Neuronal stem cell (in vitro differentiated cells): ENCODE results near the gene FAM168A.

Experiments
- DNase-seq: peaks from one replicate; pipeline ENCODE4 v3.0.0-alpha.2; 2013; ENCODE audit warnings: low spot score
- H2AFZ ChIP-seq: one replicate; pipeline ENCODE4 v1.6.1; 2013; ENCODE audit warnings: mild to moderate bottlenecking, low read length, inconsistent platforms
- H2AK5ac ChIP-seq: 2 replicates; pipeline ENCODE4 v1.6.1; 2013; ENCODE audit warnings: low read depth, mild to moderate bottlenecking, inconsistent platforms, low read length, moderate library complexity, mixed read lengths
- H2BK120ac ChIP-seq: 2 replicates; pipeline ENCODE4 v1.6.1; 2013; ENCODE audit warnings: low read depth, mild to moderate bottlenecking, inconsistent platforms, low read length, moderate library complexity, mixed read lengths
- H2BK12ac ChIP-seq: one replicate; pipeline ENCODE4 v1.6.1; 2013; ENCODE audit warnings: low read length, inconsistent platforms
- H2BK15ac ChIP-seq: 2 replicates; pipeline ENCODE4 v1.6.1; 2013; ENCODE audit warnings: mild to moderate bottlenecking, low read length, inconsistent platforms, mixed read lengths
- H2BK5ac ChIP-seq: one replicate; pipeline ENCODE4 v1.6.1; 2013; ENCODE audit warnings: inconsistent platforms, mild to moderate bottlenecking, low read length, moderate library complexity
- H3K14ac ChIP-seq: one replicate; pipeline ENCODE4 v1.6.1; 2013; ENCODE audit warnings: low read length, inconsistent platforms
- H3K18ac ChIP-seq: 2 replicates; pipeline ENCODE4 v1.6.1; 2013; ENCODE audit warnings: low read length, inconsistent platforms
- H3K23ac ChIP-seq: 2 replicates; pipeline ENCODE4 v1.6.1; 2013; ENCODE audit warnings: low read depth, mild to moderate bottlenecking, mixed read lengths, low read length, inconsistent platforms; ENCODE audit not compliant: poor library complexity
- H3K27ac ChIP-seq: replicated peaks from 3 replicates; pipeline ENCODE4 v1.5.1; 2013; ENCODE audit warnings: low read length, inconsistent platforms
- H3K27me3 ChIP-seq, 3 experiments: 2 replicates each; pipeline ENCODE4 v1.6.1; 2013; ENCODE audit warnings: low read length in 3 of 3, mild to moderate bottlenecking in 2 of 3, inconsistent platforms in 1 of 3, low read depth in 1 of 3, mixed read lengths in 1 of 3, moderate library complexity in 1 of 3; ENCODE audit not compliant: control insufficient read depth in 3 of 3, insufficient read depth in 3 of 3
- H3K36me3 ChIP-seq, 2 donors: replicated peaks in 1 of 2; 2 replicates each; pipeline ENCODE4 v1.6.1; 2013; ENCODE audit warnings: low read length in 2 of 2; ENCODE audit not compliant: control insufficient read depth in 2 of 2, insufficient read depth in 2 of 2
- H3K4ac ChIP-seq: 2 replicates; pipeline ENCODE4 v1.6.1; 2013; ENCODE audit warnings: inconsistent platforms, mild to moderate bottlenecking, low read length, moderate library complexity
- H3K4me1 ChIP-seq, 2 donors: 1 replicate in 1 of 2; 2 replicates in 1 of 2; pipeline ENCODE4 v1.6.1; 2013; ENCODE audit warnings: low read length in 2 of 2, low read depth in 1 of 2; ENCODE audit not compliant: control insufficient read depth in 2 of 2, insufficient read depth in 1 of 2
- H3K4me2 ChIP-seq: one replicate; pipeline ENCODE4 v1.6.1; 2013; ENCODE audit warnings: mild to moderate bottlenecking, low read length, inconsistent platforms; ENCODE audit not compliant: insufficient read depth, poor library complexity, severe bottlenecking
- H3K4me3 ChIP-seq, 2 donors: 2 replicates each; pipeline ENCODE4 v1.5.1; 2013; ENCODE audit warnings: low read length in 2 of 2, mild to moderate bottlenecking in 2 of 2, inconsistent platforms in 1 of 2, moderate library complexity in 1 of 2
- H3K79me1 ChIP-seq: one replicate; pipeline ENCODE4 v1.6.1; 2013; ENCODE audit warnings: low read depth, mild to moderate bottlenecking, inconsistent platforms, low read length, moderate library complexity
- H3K9ac ChIP-seq: one replicate; pipeline ENCODE4 v1.6.1; 2013; ENCODE audit warnings: mild to moderate bottlenecking, low read depth, low read length, inconsistent platforms; ENCODE audit not compliant: poor library complexity
- H3K9me3 ChIP-seq, 2 donors: replicated peaks in 1 of 2; 2 replicates each; pipeline versions ENCODE3 to v1.6.1; 2013; ENCODE audit warnings: low read length in 2 of 2, mild to moderate bottlenecking in 2 of 2, inconsistent platforms in 1 of 2, low read depth in 1 of 2, mixed read lengths in 1 of 2, moderate library complexity in 1 of 2; ENCODE audit not compliant: control insufficient read depth in 2 of 2, insufficient read depth in 1 of 2
- H4K8ac ChIP-seq: one replicate; pipeline ENCODE4 v1.6.1; 2013; ENCODE audit warnings: low read depth, mild to moderate bottlenecking, inconsistent platforms, low read length, moderate library complexity
- H4K91ac ChIP-seq: one replicate; pipeline ENCODE4 v1.6.1; 2013; ENCODE audit warnings: low read length, low read depth, mild to moderate bottlenecking, inconsistent platforms; ENCODE audit not compliant: poor library complexity
- WGBS, 2 donors: extraction: QIAGEN DNeasy Blood & Tissue Kit; methylation state at CpG; one replicate each; pipeline ENCODE4 v1.1.7; 2013; ENCODE audit warnings: missing lambda C conversion rate in 2 of 2, mixed read lengths in 1 of 2; ENCODE audit not compliant: insufficient read length in 2 of 2, insufficient replicate concordance in 1 of 2; ENCODE audit errors: extremely low coverage in 2 of 2; 5-methylcytosine and 5-hydroxymethylcytosine counted together

FAM168A gene

GRCh38 chr11:73404506-73405145 is 193.3 kb downstream of the FAM168A start:
- Histone ChIP-seq H3K79me1 (no peaks in the 10 kb centered on the region), H2BK5ac (no peak overlapping the region), H2AK5ac (no peak overlapping the region), H3K27ac (no peak overlapping the region), H4K8ac (no peak overlapping the region), H3K4me3 (no peak overlapping the region), H4K91ac (no peak overlapping the region), H2AFZ (no peak overlapping the region), H3K14ac (no peak overlapping the region), H3K9ac (no peak overlapping the region), H3K18ac (no peak overlapping the region), H2BK15ac (no peak overlapping the region), H3K36me3 (peaks cover 26 to 69% of the 10 kb centered on the region in 2 donors), H3K27me3 (no peaks in the 10 kb centered on the region), H3K4ac (no peak overlapping the region), H2BK120ac (no peak overlapping the region), H3K9me3 (no peaks in the 10 kb centered on the region), H3K4me2 (no peak overlapping the region), H3K4me1 (peaks cover 0 to 14% of the 10 kb centered on the region in 2 donors), H3K23ac (no peak overlapping the region), H2BK12ac (no peak overlapping the region)
- no CpG with 5 or more reads among the region's 5 CpGs for WGBS, 2 donors
- no peak for DNase-seq

GRCh38 chr11:73404048-73404447 is 193.9 kb downstream of the FAM168A start:
- Histone ChIP-seq H3K79me1 (no peaks in the 10 kb centered on the region), H2BK120ac (no peak overlapping the region), H3K4me3 (no peak overlapping the region), H2BK15ac (no peak overlapping the region), H3K9me3 (no peaks in the 10 kb centered on the region), H2BK12ac (no peak overlapping the region), H3K9ac (no peak overlapping the region), H4K91ac (no peak overlapping the region), H3K23ac (no peak overlapping the region), H3K4ac (no peak overlapping the region), H3K14ac (no peak overlapping the region), H3K27ac (no peak overlapping the region), H2AK5ac (no peak overlapping the region), H3K36me3 (peaks cover 20 to 63% of the 10 kb centered on the region in 2 donors), H2AFZ (no peak overlapping the region), H4K8ac (no peak overlapping the region), H3K18ac (no peak overlapping the region), H3K27me3 (no peaks in the 10 kb centered on the region), H3K4me2 (no peak overlapping the region), H3K4me1 (peaks cover 0 to 14% of the 10 kb centered on the region in 2 donors), H2BK5ac (no peak overlapping the region)
- no peak for DNase-seq
- no CpG with 5 or more reads among the region's 4 CpGs for WGBS, 2 donors

GRCh38 chr11:73403541-73403940 is 194.4 kb downstream of the FAM168A start:
- no peak overlapping the region for H4K8ac ChIP-seq
- no peak overlapping the region for H2BK120ac ChIP-seq
- H3K14ac ChIP-seq = no peak overlapping the region
- H3K9ac ChIP-seq = no peak overlapping the region
- no peak overlapping the region for H3K4me2 ChIP-seq
- no peaks in the 10 kb centered on the region for H3K27me3 ChIP-seq
- no peak overlapping the region for H2AK5ac ChIP-seq
- no peak overlapping the region for H3K23ac ChIP-seq
- WGBS, 2 donors = no CpG with 5 or more reads among the region's 5 CpGs
- H3K18ac ChIP-seq = no peak overlapping the region
- no peak overlapping the region for H2BK15ac ChIP-seq
- no peak overlapping the region for H2BK12ac ChIP-seq
- no peak overlapping the region for H2AFZ ChIP-seq
- H3K36me3 ChIP-seq = peaks cover 17 to 59% of the 10 kb centered on the region in 2 donors
- no peak overlapping the region for H3K4me3 ChIP-seq
- H3K9me3 ChIP-seq = no peaks in the 10 kb centered on the region
- DNase-seq = no peak
- H2BK5ac ChIP-seq = no peak overlapping the region
- H4K91ac ChIP-seq = no peak overlapping the region
- no peak overlapping the region for H3K27ac ChIP-seq
- H3K79me1 ChIP-seq = no peaks in the 10 kb centered on the region
- H3K4ac ChIP-seq = no peak overlapping the region
- H3K4me1 ChIP-seq = peaks cover 0 to 14% of the 10 kb centered on the region in 2 donors

- no peak overlapping the region for H2BK15ac ChIP-seq
- H2BK120ac ChIP-seq = no peak overlapping the region
- no peaks in the 10 kb centered on the region for H3K9me3 ChIP-seq
- peaks cover 15 to 55% of the 10 kb centered on the region in 2 donors for H3K36me3 ChIP-seq
- H3K18ac ChIP-seq = no peak overlapping the region
- no peak for DNase-seq
- no peak overlapping the region for H3K27ac ChIP-seq
- H3K23ac ChIP-seq = no peak overlapping the region
- no peak overlapping the region for H2BK5ac ChIP-seq
- WGBS, 2 donors = no CpG with 5 or more reads among the region's 1 CpG
- no peak overlapping the region for H3K4me3 ChIP-seq
- H2AFZ ChIP-seq = no peak overlapping the region
- H3K9ac ChIP-seq = no peak overlapping the region
- H4K91ac ChIP-seq = no peak overlapping the region
- H4K8ac ChIP-seq = no peak overlapping the region
- H3K14ac ChIP-seq = no peak overlapping the region
- H3K4me2 ChIP-seq = no peak overlapping the region
- H3K79me1 ChIP-seq = no peaks in the 10 kb centered on the region
- H3K4me1 ChIP-seq = peaks cover 0 to 14% of the 10 kb centered on the region in 2 donors
- H2BK12ac ChIP-seq = no peak overlapping the region
- H3K27me3 ChIP-seq = no peaks in the 10 kb centered on the region
- no peak overlapping the region for H3K4ac ChIP-seq
- H2AK5ac ChIP-seq = no peak overlapping the region
Observed at GRCh38 chr11:73402834-73403185, 195.1 kb downstream of the FAM168A start.
